Pancreas (tissue), 10 donors: ENCODE results near the gene CPN2. TPM values are rescaled to one million over a fixed set of nuclear protein-coding genes. Genes with fewer than 3 reads are reported as not detected.

Source experiments
- ATAC-seq, 4 donors: fragments of 200-7000 bp; cut with Tn5 transposase; one replicate each; pipeline versions ENCODE4 v1.8.0 to v1.9.1; 2020; ENCODE audit warnings: mild to moderate bottlenecking in 4 of 4, moderate library complexity in 4 of 4
- DNase-seq, 6 donors: peaks; one replicate each; pipeline ENCODE4 v3.0.0-alpha.2; 2020
- FAIRE-seq: peaks from 2 replicates; lab custom pipeline; 2012; peaks lifted over from hg19 to GRCh38; lab: Jason Lieb, UNC
- H3K27ac ChIP-seq, 4 donors: fragments of 200-600 bp; sonication (generic); 1 replicate in 3 of 4; 2 replicates in 1 of 4; pipeline versions ENCODE4 v1.5.0 to v1.8.0; 2020
- H3K27me3 ChIP-seq, 4 donors: fragments of 200-600 bp; one replicate each; pipeline ENCODE4 v1.8.0; 2021
- H3K36me3 ChIP-seq, 3 donors: fragments of 200-600 bp; sonication (generic) in 1 of 3; one replicate each; pipeline versions ENCODE4 v1.5.0 to v1.8.0; 2020 to 2021
- H3K4me1 ChIP-seq, 3 donors: fragments of 200-600 bp; one replicate each; pipeline ENCODE4 v1.8.0; 2021
- H3K4me3 ChIP-seq, 4 donors: fragments of 200-600 bp; sonication (generic) in 2 of 4; one replicate each; pipeline versions ENCODE4 v1.5.0 to v1.8.0; 2020 to 2021
- H3K9me3 ChIP-seq, 4 donors: fragments of 200-600 bp; one replicate each; pipeline ENCODE4 v1.8.0; 2021
- WGBS, 2 donors: extraction: QIAGEN DNeasy Blood & Tissue Kit; methylation state at CpG; one replicate each; pipeline ENCODE4 v1.1.7; 2013; 5-methylcytosine and 5-hydroxymethylcytosine counted together
- intact Hi-C, 3 donors: fragments of 100-400 bp; cut with DNase I; formaldehyde crosslinking; loops; one replicate each; pipeline versions ENCODE4 v1.11.1 to v1.14.2; 2022
- polyA plus RNA-seq, 2 donors: library from polyadenylated mRNA; stranded (reverse); fragments of 200-250 nt; gene quantifications; one replicate each; pipeline ENCODE4 v1.2.3, GENCODE V29; 2013
- total RNA-seq, 6 donors: library from RNA; stranded (reverse); fragmentation: NEBNext Ultra II Directional in 4 of 6; extraction: Animal tissue kit (Norgen Biotek cat#: 25700) in 4 of 6; gene quantifications; one replicate each; pipeline versions ENCODE4 v1.2.1 to v1.2.4, GENCODE V29; 2021 to 2023
- TF ChIP-seq, protein P1 (sequence below), 4 donors: fragments of 200-600 bp; sonication (generic) in 3 of 4; IDR thresholded peaks; one replicate each; pipeline versions ENCODE4 v1.5.0 to v1.8.0; 2021; ENCODE audit warnings: antibody characterized with exemption in 4 of 4
- donor health status: healthy with polysubstance abuse.
- donor health status: DM: no; HTN: no; CAD: no; lungs with moderate emphysema.
- donor health status: DM: no; HTN: no; CAD: no.
- donor health status: control.
- donor health status: control.
- donor health status: Bipolar disorder and iron deficiency.
- donor health status: DM: yes; HTN: yes; CAD: no.
- donor health status: DM: no; HTN: no; CAD: no.
- donor health status: DM: no; HTN: no; CAD: no.
- donor health status: DM: yes; HTN: yes; CAD: no.

The CPN2 gene
- total and polyA plus RNA-seq, 8 donors: 0.09 TPM; not detected in 7

DNA sequence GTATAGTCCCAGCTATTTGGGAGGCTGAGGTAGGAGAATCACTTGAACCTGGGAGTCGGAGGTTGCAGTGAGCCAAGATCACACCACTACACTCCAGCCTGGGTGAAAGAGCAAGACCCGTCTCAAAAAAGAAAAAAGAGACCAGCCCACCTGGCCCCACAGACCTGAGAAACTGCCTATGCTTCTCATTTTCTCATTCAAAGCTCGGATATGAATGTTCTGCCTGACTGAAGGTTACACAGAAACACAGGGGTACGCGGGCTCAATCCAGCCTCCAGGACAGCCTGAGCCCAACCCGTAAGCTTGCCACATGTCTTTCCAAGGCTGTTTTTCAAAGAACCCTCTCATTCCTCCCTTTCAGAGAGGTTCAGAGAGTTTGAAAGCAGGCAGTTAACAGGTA lies 28.1 kb upstream of the CPN2 start:
- intact Hi-C loops: no loop called here
- H3K27me3 ChIP-seq: no peaks in the 10 kb centered on the region
- no peak for ATAC-seq
- H3K27ac ChIP-seq: no peak overlapping the region
- no peaks in the 10 kb centered on the region for H3K9me3 ChIP-seq
- no peak for FAIRE-seq
- no peaks in the 10 kb centered on the region for H3K36me3 ChIP-seq
- DNase-seq: no peak
- TF ChIP-seq, protein P1, sequence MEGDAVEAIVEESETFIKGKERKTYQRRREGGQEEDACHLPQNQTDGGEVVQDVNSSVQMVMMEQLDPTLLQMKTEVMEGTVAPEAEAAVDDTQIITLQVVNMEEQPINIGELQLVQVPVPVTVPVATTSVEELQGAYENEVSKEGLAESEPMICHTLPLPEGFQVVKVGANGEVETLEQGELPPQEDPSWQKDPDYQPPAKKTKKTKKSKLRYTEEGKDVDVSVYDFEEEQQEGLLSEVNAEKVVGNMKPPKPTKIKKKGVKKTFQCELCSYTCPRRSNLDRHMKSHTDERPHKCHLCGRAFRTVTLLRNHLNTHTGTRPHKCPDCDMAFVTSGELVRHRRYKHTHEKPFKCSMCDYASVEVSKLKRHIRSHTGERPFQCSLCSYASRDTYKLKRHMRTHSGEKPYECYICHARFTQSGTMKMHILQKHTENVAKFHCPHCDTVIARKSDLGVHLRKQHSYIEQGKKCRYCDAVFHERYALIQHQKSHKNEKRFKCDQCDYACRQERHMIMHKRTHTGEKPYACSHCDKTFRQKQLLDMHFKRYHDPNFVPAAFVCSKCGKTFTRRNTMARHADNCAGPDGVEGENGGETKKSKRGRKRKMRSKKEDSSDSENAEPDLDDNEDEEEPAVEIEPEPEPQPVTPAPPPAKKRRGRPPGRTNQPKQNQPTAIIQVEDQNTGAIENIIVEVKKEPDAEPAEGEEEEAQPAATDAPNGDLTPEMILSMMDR (IDR thresholded peaks at IDR 0.05): no peak
- no peak overlapping the region for H3K4me3 ChIP-seq
- WGBS, 2 donors: 81 to 88% methylated on average over 6 of the region's 6 CpGs
- H3K4me1 ChIP-seq: no peaks in the 10 kb centered on the region

DNA sequence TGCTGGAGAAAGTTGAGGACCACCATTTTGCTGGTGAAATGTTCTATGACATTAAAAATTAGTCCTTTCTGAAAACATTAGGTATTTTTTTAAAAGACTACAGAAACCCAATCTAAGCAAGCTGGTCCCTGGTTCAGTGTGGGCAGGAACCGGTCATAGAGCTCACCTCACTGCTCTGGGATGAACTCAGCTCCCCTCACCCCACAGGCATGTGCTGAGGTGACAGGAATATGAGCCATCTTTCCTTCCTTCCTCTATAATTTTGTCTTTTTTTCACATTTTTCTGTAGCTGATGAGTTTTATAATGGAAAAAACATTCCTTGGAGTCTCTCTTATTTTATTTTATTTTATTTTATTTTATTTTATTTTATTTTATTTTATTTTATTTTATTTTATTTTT lies 26.6 kb upstream of the CPN2 start:
- 88 to 89% methylated on average over 1 of the region's 1 CpG for WGBS, 2 donors
- Histone ChIP-seq H3K9me3 (no peaks in the 10 kb centered on the region), H3K27ac (no peak overlapping the region), H3K36me3 (no peaks in the 10 kb centered on the region), H3K4me3 (no peak overlapping the region), H3K4me1 (no peaks in the 10 kb centered on the region), H3K27me3 (no peaks in the 10 kb centered on the region)
- no peak for FAIRE-seq
- intact Hi-C loops: no loop called here
- TF ChIP-seq, protein P1 (IDR thresholded peaks at IDR 0.05): no peak
- no peak for DNase-seq
- no peak for ATAC-seq

DNA sequence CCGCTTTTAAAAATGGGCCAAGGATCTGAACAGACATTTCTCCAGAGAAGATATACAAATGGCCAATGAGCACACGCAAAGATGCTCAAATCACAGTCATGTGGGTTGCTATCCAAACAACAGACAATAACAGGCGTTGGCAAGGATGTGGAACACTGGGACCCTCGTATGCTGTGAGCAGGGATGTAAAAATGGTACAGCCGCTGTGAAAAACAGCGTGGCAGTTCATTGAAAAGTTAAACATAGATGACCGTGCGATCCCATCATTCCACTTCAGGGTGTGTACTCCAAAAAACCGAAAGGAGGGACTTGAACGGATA lies 25.1 kb upstream of the CPN2 start:
- intact Hi-C loops: no loop called here
- DNase-seq (no peak), ATAC-seq (no peak), FAIRE-seq (no peak)
- Histone ChIP-seq H3K27ac (no peak overlapping the region), H3K4me1 (no peaks in the 10 kb centered on the region), H3K9me3 (no peaks in the 10 kb centered on the region), H3K27me3 (no peaks in the 10 kb centered on the region), H3K36me3 (no peaks in the 10 kb centered on the region), H3K4me3 (no peak overlapping the region)
- TF ChIP-seq, protein P1 (IDR thresholded peaks at IDR 0.05): no peak
- 70 to 78% methylated on average over 10 of the region's 10 CpGs for WGBS, 2 donors

DNA sequence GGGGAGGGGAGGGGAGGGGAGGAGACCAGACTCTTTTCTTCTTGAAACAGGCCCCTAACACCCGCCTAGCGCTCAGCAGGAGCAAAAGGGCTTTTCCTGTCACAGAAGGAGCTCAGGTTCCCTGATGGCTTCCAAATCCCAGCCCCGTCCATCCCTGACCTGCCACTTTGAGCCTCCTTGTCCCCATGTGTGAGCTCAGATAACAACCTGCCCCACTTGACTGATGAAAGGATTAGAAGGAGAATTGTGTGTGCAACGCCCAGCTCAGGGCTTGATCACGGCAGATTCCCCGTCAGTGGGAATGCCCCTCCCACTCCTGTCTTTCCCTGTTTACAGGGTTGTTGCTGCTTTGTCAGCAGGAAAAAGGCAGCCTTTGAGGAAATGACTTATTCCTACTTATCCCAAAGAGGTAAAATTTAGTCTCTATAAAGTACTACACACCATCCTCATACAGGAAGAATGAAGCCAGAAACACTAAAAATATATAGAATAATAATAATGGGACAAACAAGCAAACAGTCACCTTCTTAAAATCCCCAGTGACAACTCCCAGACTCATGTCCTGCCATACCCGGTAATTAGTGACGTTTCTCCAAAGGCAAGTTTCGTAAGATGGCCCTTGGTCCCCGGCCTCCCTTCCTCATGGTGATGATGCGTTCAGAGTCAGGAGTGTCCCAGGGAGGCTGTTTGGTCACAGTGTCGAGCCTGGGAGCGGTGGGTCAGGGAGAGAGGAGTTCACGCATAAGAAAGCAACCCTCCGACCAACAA lies 24.5 kb upstream of the CPN2 start:
- Histone ChIP-seq H3K27ac (no peak overlapping the region), H3K4me1 (no peaks in the 10 kb centered on the region), H3K9me3 (no peaks in the 10 kb centered on the region), H3K4me3 (no peak overlapping the region), H3K36me3 (no peaks in the 10 kb centered on the region), H3K27me3 (no peaks in the 10 kb centered on the region)
- ATAC-seq (no peak), FAIRE-seq (no peak), DNase-seq (no peak)
- intact Hi-C loops: no loop called here
- TF ChIP-seq, protein P1 (IDR thresholded peaks at IDR 0.05): no peak
- WGBS, 2 donors: 53 to 58% methylated on average over 15 of the region's 15 CpGs

DNA sequence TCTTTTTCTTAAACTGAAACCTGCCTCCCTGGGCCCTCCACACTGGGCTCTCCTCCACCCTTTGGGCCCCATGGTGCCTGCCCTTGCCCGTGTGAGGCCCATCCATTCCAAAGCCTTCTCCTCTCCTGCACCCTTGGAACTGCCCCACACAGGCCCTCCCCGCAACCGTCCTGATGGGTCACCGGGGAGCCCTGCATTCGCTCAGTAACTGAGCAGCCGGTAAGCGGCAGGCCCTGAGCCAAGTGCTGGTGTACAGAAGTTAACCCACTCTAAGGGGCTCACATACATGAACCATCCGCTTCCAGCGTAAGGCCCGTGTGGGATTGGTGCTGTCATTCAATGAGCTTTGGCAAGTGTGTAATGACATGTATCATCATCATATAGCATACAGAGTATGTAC lies 23.8 kb upstream of the CPN2 start:
- ATAC-seq (peak in 1 of 4 donors; percentile 35), FAIRE-seq (no peak), DNase-seq (no peak)
- intact Hi-C loops: no loop called here
- Histone ChIP-seq H3K27ac (no peak overlapping the region), H3K27me3 (no peaks in the 10 kb centered on the region), H3K9me3 (no peaks in the 10 kb centered on the region), H3K4me3 (no peak overlapping the region), H3K4me1 (no peaks in the 10 kb centered on the region), H3K36me3 (no peaks in the 10 kb centered on the region)
- TF ChIP-seq, protein P1 (IDR thresholded peaks at IDR 0.05): no peak
- 80 to 82% methylated on average over 10 of the region's 10 CpGs for WGBS, 2 donors
